ENCODE data around the gene CLN6.

GRCh38 chr15:68207176-68207935, 22.2 kb downstream of the CLN6 start:
- TF ChIP-seq CTCF (conservative IDR thresholded peaks at IDR 0.05; ENCODE audit: low read length) (no peak), EZH2phosphoT487 (IDR thresholded peaks at IDR 0.05; ENCODE audit: borderline replicate concordance, low read depth, low read length) (no peak)
